ENCODE data around the gene PRRC2B. TPM values are rescaled to one million over a fixed set of nuclear protein-coding genes. Genes with fewer than 3 reads are reported as not detected.

The PRRC2B gene
- total and polyA plus RNA-seq, 3 donors from 2014 or later: 111 to 213 (median 175) TPM

GRCh38 chr9:131484051-131484445, 90.2 kb downstream of the PRRC2B start:
- no peaks in the 10 kb centered on the region for H3K27me3 ChIP-seq
- no peaks in the 10 kb centered on the region for H3K9me3 ChIP-seq
- intact Hi-C loops (cut with DNase I; ENCODE audit: low total_unique reads): no loop called here
- H3K4me1 ChIP-seq: no peaks in the 10 kb centered on the region
- 83 to 93% methylated on average over 6 to 7 of the region's 7 CpGs for WGBS, 2 donors
- no peak for TF ChIP-seq POLR2A (IDR thresholded peaks at IDR 0.05)
- TF ChIP-seq, protein P1, sequence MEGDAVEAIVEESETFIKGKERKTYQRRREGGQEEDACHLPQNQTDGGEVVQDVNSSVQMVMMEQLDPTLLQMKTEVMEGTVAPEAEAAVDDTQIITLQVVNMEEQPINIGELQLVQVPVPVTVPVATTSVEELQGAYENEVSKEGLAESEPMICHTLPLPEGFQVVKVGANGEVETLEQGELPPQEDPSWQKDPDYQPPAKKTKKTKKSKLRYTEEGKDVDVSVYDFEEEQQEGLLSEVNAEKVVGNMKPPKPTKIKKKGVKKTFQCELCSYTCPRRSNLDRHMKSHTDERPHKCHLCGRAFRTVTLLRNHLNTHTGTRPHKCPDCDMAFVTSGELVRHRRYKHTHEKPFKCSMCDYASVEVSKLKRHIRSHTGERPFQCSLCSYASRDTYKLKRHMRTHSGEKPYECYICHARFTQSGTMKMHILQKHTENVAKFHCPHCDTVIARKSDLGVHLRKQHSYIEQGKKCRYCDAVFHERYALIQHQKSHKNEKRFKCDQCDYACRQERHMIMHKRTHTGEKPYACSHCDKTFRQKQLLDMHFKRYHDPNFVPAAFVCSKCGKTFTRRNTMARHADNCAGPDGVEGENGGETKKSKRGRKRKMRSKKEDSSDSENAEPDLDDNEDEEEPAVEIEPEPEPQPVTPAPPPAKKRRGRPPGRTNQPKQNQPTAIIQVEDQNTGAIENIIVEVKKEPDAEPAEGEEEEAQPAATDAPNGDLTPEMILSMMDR (IDR thresholded peaks at IDR 0.05): no peak
- H3K4me3 ChIP-seq: no peak overlapping the region
- H3K36me3 ChIP-seq (ENCODE audit: low read depth, missing control alignments): no peaks in the 10 kb centered on the region
- H3K27ac ChIP-seq: no peak overlapping the region
- DNase-seq: no peak

DNA sequence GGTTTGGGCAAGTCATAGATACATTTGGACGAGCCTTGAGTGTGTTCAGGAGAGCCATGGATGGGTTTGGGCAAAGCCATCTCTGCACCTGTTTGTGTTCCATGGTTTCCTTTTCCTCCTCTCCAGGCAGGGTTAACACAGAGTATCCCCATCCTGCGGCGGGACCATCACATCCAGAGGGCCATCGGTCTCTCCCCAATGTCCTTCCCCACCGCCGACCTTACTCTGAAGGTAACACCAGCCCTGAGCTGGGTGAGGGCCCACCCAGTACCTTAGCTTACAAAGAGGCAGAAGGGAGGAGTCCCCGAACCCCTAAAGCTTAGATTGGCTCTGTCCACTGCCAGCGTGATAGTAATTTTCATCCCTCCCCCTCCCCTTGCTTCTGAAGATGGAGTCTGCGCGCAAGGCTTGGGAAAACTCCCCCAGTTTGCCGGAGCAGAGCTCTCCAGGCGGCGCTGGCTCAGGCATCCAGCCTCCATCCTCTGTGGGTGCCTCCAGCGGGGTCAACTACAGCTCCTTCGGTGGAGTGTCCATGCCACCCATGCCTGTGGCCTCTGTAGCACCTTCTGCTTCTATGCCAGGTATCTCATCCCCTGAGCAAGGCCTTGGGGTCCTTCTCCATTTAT, 90.8 kb downstream of the PRRC2B start:
- Histone ChIP-seq H3K4me1 (no peaks in the 10 kb centered on the region), H3K4me3 (no peak overlapping the region), H3K36me3 (ENCODE audit: low read depth, missing control alignments) (no peaks in the 10 kb centered on the region), H3K9me3 (no peaks in the 10 kb centered on the region), H3K27ac (no peak overlapping the region), H3K27me3 (no peaks in the 10 kb centered on the region)
- intact Hi-C loops (cut with DNase I; ENCODE audit: low total_unique reads): no loop called here
- DNase-seq: no peak
- WGBS, 2 donors: 89 to 93% methylated on average over 15 of the region's 15 CpGs
- TF ChIP-seq, protein P1 (IDR thresholded peaks at IDR 0.05): no peak
- TF ChIP-seq POLR2A (IDR thresholded peaks at IDR 0.05): no peak

DNA sequence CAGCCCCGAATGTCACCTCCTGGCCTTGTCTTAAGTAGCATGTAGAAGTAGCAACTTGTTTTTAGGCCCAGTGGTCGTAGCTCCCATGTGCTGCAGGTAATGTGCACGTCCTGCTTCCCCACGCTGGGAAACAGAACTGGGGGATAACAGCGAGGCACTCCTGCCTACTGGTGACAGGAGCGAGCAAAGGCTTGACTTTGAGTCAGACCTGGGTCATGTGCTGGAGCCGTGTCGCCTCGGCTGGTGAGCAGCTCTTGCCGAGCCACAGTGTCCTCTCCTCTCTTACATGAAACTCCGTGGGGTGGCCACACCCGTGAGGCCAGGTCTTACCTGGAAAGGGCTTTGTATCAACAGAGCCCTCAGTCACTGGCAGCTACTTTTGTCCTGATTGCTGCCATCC, 91.3 kb downstream of the PRRC2B start:
- Histone ChIP-seq H3K36me3 (ENCODE audit: low read depth, missing control alignments) (no peaks in the 10 kb centered on the region), H3K4me1 (no peaks in the 10 kb centered on the region), H3K9me3 (no peaks in the 10 kb centered on the region), H3K4me3 (no peak overlapping the region), H3K27me3 (no peaks in the 10 kb centered on the region), H3K27ac (no peak overlapping the region)
- no peak for TF ChIP-seq POLR2A (IDR thresholded peaks at IDR 0.05)
- no peak for DNase-seq
- 85 to 92% methylated on average over 2 to 12 of the region's 12 CpGs for WGBS, 2 donors
- intact Hi-C loops (cut with DNase I; ENCODE audit: low total_unique reads): no loop called here

- Histone ChIP-seq H3K4me1 (no peaks in the 10 kb centered on the region), H3K9me3 (no peaks in the 10 kb centered on the region), H3K27me3 (no peaks in the 10 kb centered on the region), H3K4me3 (no peak overlapping the region), H3K27ac (no peak overlapping the region), H3K36me3 (ENCODE audit: low read depth, missing control alignments) (no peaks in the 10 kb centered on the region)
- intact Hi-C loops (cut with DNase I; ENCODE audit: low total_unique reads): no loop called here
- DNase-seq: no peak
- WGBS, 2 donors: 79 to 84% methylated on average over 18 to 19 of the region's 19 CpGs
- TF ChIP-seq, protein P1 (IDR thresholded peaks at IDR 0.05): no peak
- TF ChIP-seq POLR2A (IDR thresholded peaks at IDR 0.05): no peak
Measured at GRCh38 chr9:131485728-131486422, 92.0 kb downstream of the PRRC2B start.

GRCh38 chr9:131487001-131487400, 93.1 kb downstream of the PRRC2B start:
- 81% methylated on average over 9 of the region's 9 CpGs; no CpG with 5 or more reads in 1 of the 2 donors for WGBS, 2 donors
- intact Hi-C loops (cut with DNase I; ENCODE audit: low total_unique reads): no loop called here
- Histone ChIP-seq H3K27me3 (no peaks in the 10 kb centered on the region), H3K4me1 (no peaks in the 10 kb centered on the region), H3K27ac (no peak overlapping the region), H3K36me3 (ENCODE audit: low read depth, missing control alignments) (no peaks in the 10 kb centered on the region), H3K9me3 (no peaks in the 10 kb centered on the region), H3K4me3 (no peak overlapping the region)
- TF ChIP-seq POLR2A (IDR thresholded peaks at IDR 0.05): no peak
- TF ChIP-seq, protein P1 (IDR thresholded peaks at IDR 0.05): no peak
- no peak for DNase-seq

Measured in testis (tissue), 3 donors.